ENCODE measurements around the gene ZNF335.

Gene ZNF335

GRCh38 chr20:45927071-45927878, 44.7 kb downstream of the ZNF335 start:
- no peak for TF ChIP-seq CTCF (IDR thresholded peaks at IDR 0.05; ENCODE audit: low read depth, low read length, missing control alignments)
- H3K4me3 ChIP-seq (ENCODE audit: low read depth, low read length) = no peak overlapping the region
- no peak for DNase-seq (ENCODE audit: low read depth)

- DNase-seq (ENCODE audit: low read depth) = no peak
- no peak for TF ChIP-seq CTCF (IDR thresholded peaks at IDR 0.05; ENCODE audit: low read depth, low read length, missing control alignments)
Measured at GRCh38 chr20:45926731-45927070, 45.3 kb downstream of the ZNF335 start.

GRCh38 chr20:45925821-45926506, 46.0 kb downstream of the ZNF335 start:
- no peak overlapping the region for H3K4me3 ChIP-seq (ENCODE audit: low read depth, low read length)
- no peak for TF ChIP-seq CTCF (IDR thresholded peaks at IDR 0.05; ENCODE audit: low read depth, low read length, missing control alignments)
- DNase-seq (ENCODE audit: low read depth) = no peak

More at GRCh38 chr20:45926731-45927070, 45.3 kb downstream of the ZNF335 start:
- no peak overlapping the region for H3K4me3 ChIP-seq (ENCODE audit: low read depth, low read length)

GRCh38 chr20:45924391-45925261, 47.4 kb downstream of the ZNF335 start:
- TF ChIP-seq CTCF (IDR thresholded peaks at IDR 0.05; ENCODE audit: low read depth, low read length, missing control alignments) = no peak
- DNase-seq (ENCODE audit: low read depth) = no peak
- H3K4me3 ChIP-seq (ENCODE audit: low read depth, low read length) = no peak overlapping the region

- H3K4me3 ChIP-seq (ENCODE audit: low read depth, low read length) = no peak overlapping the region
- no peak for TF ChIP-seq CTCF (IDR thresholded peaks at IDR 0.05; ENCODE audit: low read depth, low read length, missing control alignments)
- no peak for DNase-seq (ENCODE audit: low read depth)
Measured at GRCh38 chr20:45921337-45922189, 50.4 kb downstream of the ZNF335 start.

All from GM12864 (cell line).